HG03064 (cell line): Measurements from ENCODE around the gene KSR1.

Experiments
- ATAC-seq: cut with Tn5 transposase; IDR thresholded peaks from one replicate; pipeline ENCODE4 v1.9.1; 2021; ENCODE audit warnings: low read depth; ENCODE audit not compliant: unreplicated experiment

KSR1 gene

GRCh38 chr17:27601975-27602302 is 145.7 kb downstream of the KSR1 start:
- ATAC-seq: no peak

GRCh38 chr17:27602721-27603420 is 146.6 kb downstream of the KSR1 start:
- no peak for ATAC-seq

GRCh38 chr17:27603421-27603770 is 147.1 kb downstream of the KSR1 start:
- ATAC-seq: no peak

- no peak for ATAC-seq
Measured at GRCh38 chr17:27603880-27604794, 147.9 kb downstream of the KSR1 start.

GRCh38 chr17:27605409-27605808 is 149.2 kb downstream of the KSR1 start:
- ATAC-seq: no peak

GRCh38 chr17:27607521-27608091 is 151.4 kb downstream of the KSR1 start:
- no peak for ATAC-seq

GRCh38 chr17:27608328-27609230 is 152.3 kb downstream of the KSR1 start:
- no peak for ATAC-seq

GRCh38 chr17:27609611-27610303 is 153.5 kb downstream of the KSR1 start:
- no peak for ATAC-seq

GRCh38 chr17:27610304-27610677 is 154.0 kb downstream of the KSR1 start:
- no peak for ATAC-seq

GRCh38 chr17:27612160-27612770 is 156.0 kb downstream of the KSR1 start:
- ATAC-seq: no peak

- ATAC-seq: no peak
Measured at GRCh38 chr17:27613433-27613832, 157.2 kb downstream of the KSR1 start.

- ATAC-seq: no peak
Measured at GRCh38 chr17:27615121-27615520, 158.9 kb downstream of the KSR1 start.

- ATAC-seq: no peak
Measured at GRCh38 chr17:27616414-27616813, 160.2 kb downstream of the KSR1 start.

GRCh38 chr17:27618417-27618816 is 162.2 kb downstream of the KSR1 start:
- ATAC-seq: no peak

- ATAC-seq: no peak
Measured at GRCh38 chr17:27620721-27621120, 164.5 kb downstream of the KSR1 start.

- ATAC-seq: no peak
Measured at GRCh38 chr17:27621536-27621935, 165.3 kb downstream of the KSR1 start.

GRCh38 chr17:27621942-27622559 is 165.8 kb downstream of the KSR1 start:
- ATAC-seq: no peak

GRCh38 chr17:27622986-27623385 is 166.7 kb downstream of the KSR1 start:
- no peak for ATAC-seq

- ATAC-seq: no peak
Measured at GRCh38 chr17:27623614-27624013, 167.4 kb downstream of the KSR1 start.
